Caco-2 (cell line): Measurements from ENCODE around the gene HTT. TPM values are rescaled to one million over a fixed set of nuclear protein-coding genes. Genes with fewer than 3 reads are reported as not detected.

Experiments used
- BruUV-seq: library from RNA; stranded (reverse); fragments of 400-500 nt; replicated peaks from 2 replicates; lab custom pipeline; 2021; lab: Mats Ljungman, UMichigan
- CTCF ChIA-PET: fragments of 300-600 bp; sonication (Branson Sonifier 250); formaldehyde crosslinking; loops from one replicate; lab custom pipeline; 2022; ENCODE audit warnings: antibody characterized with exemption; lab: Charles Lee
- POLR2A ChIA-PET: fragments of 300-600 bp; sonication (Branson Sonifier 250); formaldehyde crosslinking; loops from one replicate; lab custom pipeline; 2022; ENCODE audit warnings: antibody characterized with exemption; lab: Charles Lee
- DNase-seq, 2 experiments: peaks; one replicate each; pipeline versions ENCODE4 v3.0.0 to v3.0.0-alpha.2; 2020 to 2022
- H3K27me3 ChIP-seq: replicated peaks from 2 replicates; pipeline ENCODE4 v1.6.0; 2011; ENCODE audit warnings: low read length; ENCODE audit not compliant: control insufficient read depth, insufficient read depth
- H3K36me3 ChIP-seq: 2 replicates; pipeline ENCODE4 v1.5.1; 2011; ENCODE audit warnings: low read length; ENCODE audit not compliant: control insufficient read depth, insufficient read depth
- H3K4me1 ChIP-seq: fragments of 250-450 bp; sonication (Bioruptor Pico); 2 replicates; pipeline ENCODE4 v1.5.1; 2020; ENCODE audit warnings: mild to moderate bottlenecking
- H3K4me3 ChIP-seq: 2 replicates; pipeline ENCODE4 v1.5.1; 2011; ENCODE audit warnings: low read depth, mild to moderate bottlenecking, control low read depth, low read length
- H3K9me3 ChIP-seq: fragments of 250-450 bp; sonication (Bioruptor Pico); 2 replicates; pipeline ENCODE4 v1.5.1; 2020; ENCODE audit warnings: mild to moderate bottlenecking, moderate library complexity
- H3K27ac Mint-ChIP-seq: one replicate; pipeline ENCODE4 v1.8.0; 2022; ENCODE audit warnings: mixed read lengths; ENCODE audit not compliant: unreplicated experiment
- H3K27me3 Mint-ChIP-seq: one replicate; pipeline ENCODE4 v1.8.0; 2022; ENCODE audit warnings: mixed read lengths; ENCODE audit not compliant: insufficient read depth, unreplicated experiment
- H3K36me3 Mint-ChIP-seq: one replicate; pipeline ENCODE4 v1.8.0; 2022; ENCODE audit warnings: mild to moderate bottlenecking, mixed read lengths; ENCODE audit not compliant: insufficient read depth, unreplicated experiment
- H3K4me1 Mint-ChIP-seq: one replicate; pipeline ENCODE4 v1.8.0; 2022; ENCODE audit warnings: low read depth, mixed read lengths; ENCODE audit not compliant: unreplicated experiment
- H3K4me3 Mint-ChIP-seq: one replicate; pipeline ENCODE4 v1.8.0; 2022; ENCODE audit warnings: mild to moderate bottlenecking, moderate library complexity, mixed read lengths; ENCODE audit not compliant: unreplicated experiment
- H3K9me3 Mint-ChIP-seq: one replicate; pipeline ENCODE4 v1.8.0; 2022; ENCODE audit warnings: mixed read lengths; ENCODE audit not compliant: unreplicated experiment
- CTCF ChIP-seq, 2 experiments: fragments of 200-600 bp in 1 of 2; IDR thresholded peaks; 1 replicate in 1 of 2; 2 replicates in 1 of 2; pipeline versions ENCODE4 v1.5.1 to v1.8.0; 2011 to 2022; ENCODE audit warnings: antibody characterized with exemption in 1 of 2, control low read depth in 1 of 2, inconsistent platforms in 1 of 2, low read depth in 1 of 2, low read length in 1 of 2, mild to moderate bottlenecking in 1 of 2, moderate library complexity in 1 of 2; ENCODE audit not compliant: insufficient read depth in 1 of 2, severe bottlenecking in 1 of 2, unreplicated experiment in 1 of 2
- intact Hi-C: fragments of 100-400 bp; cut with micrococcal nuclease; formaldehyde crosslinking; loops from one replicate; pipeline ENCODE4 v1.10.0; 2022; ENCODE audit not compliant: unreplicated experiment
- total RNA-seq: library from RNA; stranded (reverse); gene quantifications from 2 replicates; pipeline ENCODE4 v1.2.3, GENCODE V29; 2022

HTT gene
- total RNA-seq, 1 experiment from 2014 or later, result 63.3 TPM

GRCh38 chr4:3269105-3269927 is 194.8 kb downstream of the HTT start:
- Histone ChIP-seq H3K27me3 (no peaks in the 10 kb centered on the region), H3K4me3 (no peak overlapping the region), H3K36me3 (no peaks in the 10 kb centered on the region), H3K4me1 (peaks cover 14% of the 10 kb centered on the region), H3K9me3 (no peaks in the 10 kb centered on the region)
- CTCF ChIA-PET, result no interaction called here
- Mint-ChIP-seq H3K9me3 (no peaks in the 10 kb centered on the region), H3K36me3 (no peaks in the 10 kb centered on the region), H3K27ac (no peak overlapping the region), H3K4me1 (no peaks in the 10 kb centered on the region), H3K4me3 (no peak overlapping the region), H3K27me3 (no peaks in the 10 kb centered on the region)
- no TSS peak for BruUV-seq
- intact Hi-C loops, result no loop called here
- no peak for TF ChIP-seq CTCF (IDR thresholded peaks at IDR 0.05; ENCODE audit: insufficient read depth in 1 of 2, low read depth in 1 of 2, low read length in 1 of 2, severe bottlenecking in 1 of 2, unreplicated experiment in 1 of 2)
- POLR2A ChIA-PET, result no interaction called here
- peak in 1 of 2 experiments; percentile 26 for DNase-seq

GRCh38 chr4:3269991-3270611 is 195.6 kb downstream of the HTT start:
- Mint-ChIP-seq H3K36me3 (no peaks in the 10 kb centered on the region), H3K4me3 (no peak overlapping the region), H3K9me3 (no peaks in the 10 kb centered on the region), H3K27me3 (no peaks in the 10 kb centered on the region), H3K4me1 (no peaks in the 10 kb centered on the region), H3K27ac (no peak overlapping the region)
- H3K4me3 ChIP-seq, result no peak overlapping the region
- H3K36me3 ChIP-seq, result no peaks in the 10 kb centered on the region
- ChIA-PET POLR2A (no interaction called here), CTCF (no interaction called here)
- BruUV-seq, result no TSS peak
- H3K4me1 ChIP-seq, result peaks cover 14% of the 10 kb centered on the region
- H3K27me3 ChIP-seq, result no peaks in the 10 kb centered on the region
- no peaks in the 10 kb centered on the region for H3K9me3 ChIP-seq
- peak in 1 of 2 experiments; percentile 38 for DNase-seq
- intact Hi-C loops, result no loop called here
- no peak for TF ChIP-seq CTCF (IDR thresholded peaks at IDR 0.05; ENCODE audit: insufficient read depth in 1 of 2, low read depth in 1 of 2, low read length in 1 of 2, severe bottlenecking in 1 of 2, unreplicated experiment in 1 of 2)

DNA sequence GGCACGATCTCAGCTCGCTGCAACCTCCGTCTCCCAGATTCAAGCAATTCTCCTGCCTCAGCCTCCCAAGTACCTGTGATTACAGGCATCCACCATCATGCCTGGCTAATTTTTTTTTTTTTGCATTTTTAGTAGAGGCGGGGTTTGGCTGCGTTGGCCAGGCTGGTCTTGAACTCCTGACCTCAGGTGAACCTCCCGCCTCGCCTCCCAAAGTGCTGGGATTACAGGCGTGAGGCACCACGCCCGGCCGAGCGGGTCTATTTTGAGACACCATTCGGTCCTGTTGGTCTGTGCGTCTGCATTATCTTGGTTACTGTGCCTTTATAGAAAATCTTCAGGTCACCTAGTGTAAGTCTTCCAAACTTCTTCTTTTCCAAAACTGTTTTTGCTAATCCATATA is 196.7 kb downstream of the HTT start:
- BruUV-seq, result no TSS peak
- Histone ChIP-seq H3K9me3 (no peaks in the 10 kb centered on the region), H3K4me1 (peaks cover 14% of the 10 kb centered on the region), H3K27me3 (no peaks in the 10 kb centered on the region), H3K4me3 (no peak overlapping the region), H3K36me3 (no peaks in the 10 kb centered on the region)
- H3K27me3 Mint-ChIP-seq, result peaks cover 9% of the 10 kb centered on the region
- TF ChIP-seq CTCF (IDR thresholded peaks at IDR 0.05; ENCODE audit: insufficient read depth in 1 of 2, low read depth in 1 of 2, low read length in 1 of 2, severe bottlenecking in 1 of 2, unreplicated experiment in 1 of 2), result no peak
- H3K9me3 Mint-ChIP-seq, result no peaks in the 10 kb centered on the region
- intact Hi-C loops, result no loop called here
- no peaks in the 10 kb centered on the region for H3K36me3 Mint-ChIP-seq
- H3K4me3 Mint-ChIP-seq, result no peak overlapping the region
- no peaks in the 10 kb centered on the region for H3K4me1 Mint-ChIP-seq
- DNase-seq, result no peak
- H3K27ac Mint-ChIP-seq, result no peak overlapping the region
- ChIA-PET CTCF (no interaction called here), POLR2A (no interaction called here)
